ENCODE results near the gene WDR36. TPM values are rescaled to one million over a fixed set of nuclear protein-coding genes. Genes with fewer than 3 reads are reported as not detected.

The WDR36 gene
- total and polyA plus RNA-seq, 2 experiments from 2014 or later, result 18.5 to 56.8 TPM

DNA sequence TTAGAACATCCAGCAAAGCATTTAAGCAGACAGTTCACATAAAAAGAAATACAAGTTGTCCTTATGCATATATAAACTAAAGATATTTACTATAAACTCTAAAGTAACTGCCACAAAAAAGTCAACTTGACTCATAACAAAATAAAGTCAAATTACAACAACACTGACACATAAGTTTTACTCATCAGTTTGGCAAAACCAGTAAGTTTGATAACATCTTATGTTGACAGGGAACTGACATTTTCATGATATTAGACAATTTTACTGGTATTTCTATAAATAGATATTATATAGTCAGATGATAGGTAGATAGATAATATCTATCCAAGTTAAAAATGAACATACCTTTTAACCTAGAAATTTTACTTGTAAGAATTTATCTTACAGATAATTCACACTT, 30.5 kb upstream of the WDR36 start:
- Mint-ChIP-seq H3K27me3 (ENCODE audit: insufficient read depth, low read depth, poor library complexity) (peaks cover 4% of the 10 kb centered on the region), H3K9me3 (no peaks in the 10 kb centered on the region), H3K27ac (no peak overlapping the region), H3K4me3 (no peak overlapping the region), H3K4me1 (no peaks in the 10 kb centered on the region), H3K36me3 (ENCODE audit: low read depth) (no peaks in the 10 kb centered on the region)
- DNase-seq (ENCODE audit: low spot score) (no peak), ATAC-seq (no peak)
- H3K27ac ChIP-seq (ENCODE audit: low read depth), result no peak overlapping the region
- H3K4me3 ChIP-seq, result no peak overlapping the region
- H2AFZ ChIP-seq, result no peak overlapping the region
- no peaks in the 10 kb centered on the region for H3K36me3 ChIP-seq (ENCODE audit: insufficient read depth)
- H3F3A ChIP-seq (replicated peaks; ENCODE audit: low read depth), result no peaks in the 10 kb centered on the region
- TF ChIP-seq STAT1 (IDR thresholded peaks at IDR 0.05; ENCODE audit: unreplicated experiment), result no peak
- TF ChIP-seq EZH2phosphoT487 (IDR thresholded peaks at IDR 0.05; ENCODE audit: unreplicated experiment), result no peak
- TF ChIP-seq, protein P1, sequence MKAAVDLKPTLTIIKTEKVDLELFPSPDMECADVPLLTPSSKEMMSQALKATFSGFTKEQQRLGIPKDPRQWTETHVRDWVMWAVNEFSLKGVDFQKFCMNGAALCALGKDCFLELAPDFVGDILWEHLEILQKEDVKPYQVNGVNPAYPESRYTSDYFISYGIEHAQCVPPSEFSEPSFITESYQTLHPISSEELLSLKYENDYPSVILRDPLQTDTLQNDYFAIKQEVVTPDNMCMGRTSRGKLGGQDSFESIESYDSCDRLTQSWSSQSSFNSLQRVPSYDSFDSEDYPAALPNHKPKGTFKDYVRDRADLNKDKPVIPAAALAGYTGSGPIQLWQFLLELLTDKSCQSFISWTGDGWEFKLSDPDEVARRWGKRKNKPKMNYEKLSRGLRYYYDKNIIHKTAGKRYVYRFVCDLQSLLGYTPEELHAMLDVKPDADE (IDR thresholded peaks at IDR 0.05), result no peak
- no peak for TF ChIP-seq CREB1 (CRISPR knock-in tag; IDR thresholded peaks at IDR 0.05; ENCODE audit: low read depth)
- TF ChIP-seq ZNF114 (CRISPR knock-in tag; IDR thresholded peaks at IDR 0.05), result no peak
- TF ChIP-seq JUNB (IDR thresholded peaks at IDR 0.05; ENCODE audit: unreplicated experiment), result no peak
- no peak for TF ChIP-seq ZNF331 (CRISPR knock-in tag; IDR thresholded peaks at IDR 0.05; ENCODE audit: low read depth)
- TF ChIP-seq, protein P2, sequence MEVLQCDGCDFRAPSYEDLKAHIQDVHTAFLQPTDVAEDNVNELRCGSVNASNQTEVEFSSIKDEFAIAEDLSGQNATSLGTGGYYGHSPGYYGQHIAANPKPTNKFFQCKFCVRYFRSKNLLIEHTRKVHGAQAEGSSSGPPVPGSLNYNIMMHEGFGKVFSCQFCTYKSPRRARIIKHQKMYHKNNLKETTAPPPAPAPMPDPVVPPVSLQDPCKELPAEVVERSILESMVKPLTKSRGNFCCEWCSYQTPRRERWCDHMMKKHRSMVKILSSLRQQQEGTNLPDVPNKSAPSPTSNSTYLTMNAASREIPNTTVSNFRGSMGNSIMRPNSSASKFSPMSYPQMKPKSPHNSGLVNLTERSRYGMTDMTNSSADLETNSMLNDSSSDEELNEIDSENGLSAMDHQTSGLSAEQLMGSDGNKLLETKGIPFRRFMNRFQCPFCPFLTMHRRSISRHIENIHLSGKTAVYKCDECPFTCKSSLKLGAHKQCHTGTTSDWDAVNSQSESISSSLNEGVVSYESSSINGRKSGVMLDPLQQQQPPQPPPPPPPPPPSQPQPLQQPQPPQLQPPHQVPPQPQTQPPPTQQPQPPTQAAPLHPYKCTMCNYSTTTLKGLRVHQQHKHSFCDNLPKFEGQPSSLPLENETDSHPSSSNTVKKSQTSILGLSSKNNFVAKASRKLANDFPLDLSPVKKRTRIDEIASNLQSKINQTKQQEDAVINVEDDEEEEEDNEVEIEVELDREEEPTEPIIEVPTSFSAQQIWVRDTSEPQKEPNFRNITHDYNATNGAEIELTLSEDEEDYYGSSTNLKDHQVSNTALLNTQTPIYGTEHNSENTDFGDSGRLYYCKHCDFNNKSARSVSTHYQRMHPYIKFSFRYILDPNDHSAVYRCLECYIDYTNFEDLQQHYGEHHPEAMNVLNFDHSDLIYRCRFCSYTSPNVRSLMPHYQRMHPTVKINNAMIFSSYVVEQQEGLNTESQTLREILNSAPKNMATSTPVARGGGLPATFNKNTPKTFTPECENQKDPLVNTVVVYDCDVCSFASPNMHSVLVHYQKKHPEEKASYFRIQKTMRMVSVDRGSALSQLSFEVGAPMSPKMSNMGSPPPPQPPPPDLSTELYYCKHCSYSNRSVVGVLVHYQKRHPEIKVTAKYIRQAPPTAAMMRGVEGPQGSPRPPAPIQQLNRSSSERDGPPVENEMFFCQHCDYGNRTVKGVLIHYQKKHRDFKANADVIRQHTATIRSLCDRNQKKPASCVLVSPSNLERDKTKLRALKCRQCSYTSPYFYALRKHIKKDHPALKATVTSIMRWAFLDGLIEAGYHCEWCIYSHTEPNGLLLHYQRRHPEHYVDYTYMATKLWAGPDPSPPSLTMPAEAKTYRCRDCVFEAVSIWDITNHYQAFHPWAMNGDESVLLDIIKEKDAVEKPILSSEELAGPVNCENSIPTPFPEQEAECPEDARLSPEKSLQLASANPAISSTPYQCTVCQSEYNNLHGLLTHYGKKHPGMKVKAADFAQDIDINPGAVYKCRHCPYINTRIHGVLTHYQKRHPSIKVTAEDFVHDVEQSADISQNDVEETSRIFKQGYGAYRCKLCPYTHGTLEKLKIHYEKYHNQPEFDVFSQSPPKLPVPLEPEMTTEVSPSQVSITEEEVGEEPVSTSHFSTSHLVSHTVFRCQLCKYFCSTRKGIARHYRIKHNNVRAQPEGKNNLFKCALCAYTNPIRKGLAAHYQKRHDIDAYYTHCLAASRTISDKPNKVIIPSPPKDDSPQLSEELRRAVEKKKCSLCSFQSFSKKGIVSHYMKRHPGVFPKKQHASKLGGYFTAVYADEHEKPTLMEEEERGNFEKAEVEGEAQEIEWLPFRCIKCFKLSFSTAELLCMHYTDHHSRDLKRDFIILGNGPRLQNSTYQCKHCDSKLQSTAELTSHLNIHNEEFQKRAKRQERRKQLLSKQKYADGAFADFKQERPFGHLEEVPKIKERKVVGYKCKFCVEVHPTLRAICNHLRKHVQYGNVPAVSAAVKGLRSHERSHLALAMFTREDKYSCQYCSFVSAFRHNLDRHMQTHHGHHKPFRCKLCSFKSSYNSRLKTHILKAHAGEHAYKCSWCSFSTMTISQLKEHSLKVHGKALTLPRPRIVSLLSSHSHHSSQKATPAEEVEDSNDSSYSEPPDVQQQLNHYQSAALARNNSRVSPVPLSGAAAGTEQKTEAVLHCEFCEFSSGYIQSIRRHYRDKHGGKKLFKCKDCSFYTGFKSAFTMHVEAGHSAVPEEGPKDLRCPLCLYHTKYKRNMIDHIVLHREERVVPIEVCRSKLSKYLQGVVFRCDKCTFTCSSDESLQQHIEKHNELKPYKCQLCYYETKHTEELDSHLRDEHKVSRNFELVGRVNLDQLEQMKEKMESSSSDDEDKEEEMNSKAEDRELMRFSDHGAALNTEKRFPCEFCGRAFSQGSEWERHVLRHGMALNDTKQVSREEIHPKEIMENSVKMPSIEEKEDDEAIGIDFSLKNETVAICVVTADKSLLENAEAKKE (CRISPR knock-in tag; IDR thresholded peaks at IDR 0.05), result no peak
- no peak for TF ChIP-seq NANOG (IDR thresholded peaks at IDR 0.05; ENCODE audit: borderline replicate concordance)
- TF ChIP-seq EZH2 (IDR thresholded peaks at IDR 0.05; ENCODE audit: low read depth, unreplicated experiment), result no peak
- TF ChIP-seq, protein P3, sequence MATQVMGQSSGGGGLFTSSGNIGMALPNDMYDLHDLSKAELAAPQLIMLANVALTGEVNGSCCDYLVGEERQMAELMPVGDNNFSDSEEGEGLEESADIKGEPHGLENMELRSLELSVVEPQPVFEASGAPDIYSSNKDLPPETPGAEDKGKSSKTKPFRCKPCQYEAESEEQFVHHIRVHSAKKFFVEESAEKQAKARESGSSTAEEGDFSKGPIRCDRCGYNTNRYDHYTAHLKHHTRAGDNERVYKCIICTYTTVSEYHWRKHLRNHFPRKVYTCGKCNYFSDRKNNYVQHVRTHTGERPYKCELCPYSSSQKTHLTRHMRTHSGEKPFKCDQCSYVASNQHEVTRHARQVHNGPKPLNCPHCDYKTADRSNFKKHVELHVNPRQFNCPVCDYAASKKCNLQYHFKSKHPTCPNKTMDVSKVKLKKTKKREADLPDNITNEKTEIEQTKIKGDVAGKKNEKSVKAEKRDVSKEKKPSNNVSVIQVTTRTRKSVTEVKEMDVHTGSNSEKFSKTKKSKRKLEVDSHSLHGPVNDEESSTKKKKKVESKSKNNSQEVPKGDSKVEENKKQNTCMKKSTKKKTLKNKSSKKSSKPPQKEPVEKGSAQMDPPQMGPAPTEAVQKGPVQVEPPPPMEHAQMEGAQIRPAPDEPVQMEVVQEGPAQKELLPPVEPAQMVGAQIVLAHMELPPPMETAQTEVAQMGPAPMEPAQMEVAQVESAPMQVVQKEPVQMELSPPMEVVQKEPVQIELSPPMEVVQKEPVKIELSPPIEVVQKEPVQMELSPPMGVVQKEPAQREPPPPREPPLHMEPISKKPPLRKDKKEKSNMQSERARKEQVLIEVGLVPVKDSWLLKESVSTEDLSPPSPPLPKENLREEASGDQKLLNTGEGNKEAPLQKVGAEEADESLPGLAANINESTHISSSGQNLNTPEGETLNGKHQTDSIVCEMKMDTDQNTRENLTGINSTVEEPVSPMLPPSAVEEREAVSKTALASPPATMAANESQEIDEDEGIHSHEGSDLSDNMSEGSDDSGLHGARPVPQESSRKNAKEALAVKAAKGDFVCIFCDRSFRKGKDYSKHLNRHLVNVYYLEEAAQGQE (IDR thresholded peaks at IDR 0.05; ENCODE audit: unreplicated experiment), result no peak
- no peak for TF ChIP-seq POLR2AphosphoS5 (IDR thresholded peaks at IDR 0.05; ENCODE audit: low read depth)
- TF ChIP-seq, protein P4, sequence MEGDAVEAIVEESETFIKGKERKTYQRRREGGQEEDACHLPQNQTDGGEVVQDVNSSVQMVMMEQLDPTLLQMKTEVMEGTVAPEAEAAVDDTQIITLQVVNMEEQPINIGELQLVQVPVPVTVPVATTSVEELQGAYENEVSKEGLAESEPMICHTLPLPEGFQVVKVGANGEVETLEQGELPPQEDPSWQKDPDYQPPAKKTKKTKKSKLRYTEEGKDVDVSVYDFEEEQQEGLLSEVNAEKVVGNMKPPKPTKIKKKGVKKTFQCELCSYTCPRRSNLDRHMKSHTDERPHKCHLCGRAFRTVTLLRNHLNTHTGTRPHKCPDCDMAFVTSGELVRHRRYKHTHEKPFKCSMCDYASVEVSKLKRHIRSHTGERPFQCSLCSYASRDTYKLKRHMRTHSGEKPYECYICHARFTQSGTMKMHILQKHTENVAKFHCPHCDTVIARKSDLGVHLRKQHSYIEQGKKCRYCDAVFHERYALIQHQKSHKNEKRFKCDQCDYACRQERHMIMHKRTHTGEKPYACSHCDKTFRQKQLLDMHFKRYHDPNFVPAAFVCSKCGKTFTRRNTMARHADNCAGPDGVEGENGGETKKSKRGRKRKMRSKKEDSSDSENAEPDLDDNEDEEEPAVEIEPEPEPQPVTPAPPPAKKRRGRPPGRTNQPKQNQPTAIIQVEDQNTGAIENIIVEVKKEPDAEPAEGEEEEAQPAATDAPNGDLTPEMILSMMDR (conservative IDR thresholded peaks at IDR 0.05; ENCODE audit: low read depth in 2 of 2), result no peak
- no peak overlapping the region for H3K4me2 ChIP-seq
- H3K27me3 ChIP-seq (ENCODE audit: insufficient read depth), result no peaks in the 10 kb centered on the region
- H3K4me1 ChIP-seq (ENCODE audit: insufficient read depth), result 0 out of 2 replicates have a peak, but pooled peaks cover 4% of the 10 kb centered on the region
- H4K20me1 ChIP-seq (replicated peaks; ENCODE audit: insufficient read depth), result no peaks in the 10 kb centered on the region
- H3K79me2 ChIP-seq (replicated peaks; ENCODE audit: insufficient read depth), result no peaks in the 10 kb centered on the region
- H3K9me2 ChIP-seq (ENCODE audit: insufficient read depth), result no peaks in the 10 kb centered on the region

All from GM23338 (cell line).